ENCODE results near the gene PADI1.

Gene PADI1

DNA sequence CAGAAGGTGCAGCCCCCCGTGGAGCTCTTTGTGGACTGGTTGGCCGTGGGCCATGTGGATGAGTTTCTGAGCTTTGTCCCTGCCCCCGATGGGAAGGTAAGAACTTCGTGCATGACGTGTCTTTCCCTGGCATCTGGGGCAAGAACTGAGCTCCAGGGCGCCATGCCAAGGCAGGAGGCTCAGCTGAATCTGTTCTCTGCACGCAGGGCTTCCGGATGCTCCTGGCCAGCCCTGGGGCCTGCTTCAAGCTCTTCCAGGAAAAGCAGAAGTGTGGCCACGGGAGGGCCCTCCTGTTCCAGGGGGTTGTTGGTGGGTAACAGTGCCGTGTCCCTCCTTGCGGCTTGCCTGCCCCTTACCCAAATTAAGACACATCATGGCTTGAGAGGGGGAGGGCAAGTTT is 71.6 kb downstream of the PADI1 start:
- Histone ChIP-seq H3K27ac (ENCODE audit: low read depth, low read length) (no peak overlapping the region), H3K4me1 (ENCODE audit: control insufficient read depth in 5 of 5, insufficient read depth in 5 of 5, low read length in 5 of 5) (no peaks in the 10 kb centered on the region), H3K9me3 (ENCODE audit: control insufficient read depth in 5 of 5, low read length in 5 of 5) (no peaks in the 10 kb centered on the region), H3K27me3 (ENCODE audit: control insufficient read depth in 5 of 5, insufficient read depth in 4 of 5, low read length in 5 of 5) (peaks cover 9 to 31% (median 21%) of the 10 kb centered on the region in 5 donors), H3K9ac (ENCODE audit: low read length in 5 of 5) (no peak overlapping the region), H3K36me3 (ENCODE audit: control insufficient read depth in 5 of 5, insufficient read depth in 5 of 5, low read length in 5 of 5) (no peaks in the 10 kb centered on the region), H3K4me3 (ENCODE audit: low read depth in 1 of 5, low read length in 5 of 5) (no peak overlapping the region)

- Histone ChIP-seq H3K4me1 (ENCODE audit: control insufficient read depth in 5 of 5, insufficient read depth in 5 of 5, low read length in 5 of 5) (no peaks in the 10 kb centered on the region), H3K9me3 (ENCODE audit: control insufficient read depth in 5 of 5, low read length in 5 of 5) (no peaks in the 10 kb centered on the region), H3K27ac (ENCODE audit: low read depth, low read length) (no peak overlapping the region), H3K36me3 (ENCODE audit: control insufficient read depth in 5 of 5, insufficient read depth in 5 of 5, low read length in 5 of 5) (no peaks in the 10 kb centered on the region), H3K9ac (ENCODE audit: low read length in 5 of 5) (peak overlapping the region in 1 of 5 donors; percentile 22), H3K27me3 (ENCODE audit: control insufficient read depth in 5 of 5, insufficient read depth in 4 of 5, low read length in 5 of 5) (peaks cover 11 to 31% (median 22%) of the 10 kb centered on the region in 5 donors), H3K4me3 (ENCODE audit: low read depth in 1 of 5, low read length in 5 of 5) (no peak overlapping the region)
Measured at GRCh38 chr1:17277511-17278159, 72.7 kb downstream of the PADI1 start.

- Histone ChIP-seq H3K4me3 (ENCODE audit: low read depth in 1 of 5, low read length in 5 of 5) (no peak overlapping the region), H3K4me1 (ENCODE audit: control insufficient read depth in 5 of 5, insufficient read depth in 5 of 5, low read length in 5 of 5) (no peaks in the 10 kb centered on the region), H3K36me3 (ENCODE audit: control insufficient read depth in 5 of 5, insufficient read depth in 5 of 5, low read length in 5 of 5) (no peaks in the 10 kb centered on the region), H3K9ac (ENCODE audit: low read length in 5 of 5) (no peak overlapping the region), H3K27me3 (ENCODE audit: control insufficient read depth in 5 of 5, insufficient read depth in 4 of 5, low read length in 5 of 5) (peaks cover 9 to 39% (median 25%) of the 10 kb centered on the region in 5 donors), H3K9me3 (ENCODE audit: control insufficient read depth in 5 of 5, low read length in 5 of 5) (no peaks in the 10 kb centered on the region), H3K27ac (ENCODE audit: low read depth, low read length) (no peak overlapping the region)
Measured at GRCh38 chr1:17278996-17279830, 74.3 kb downstream of the PADI1 start.

DNA sequence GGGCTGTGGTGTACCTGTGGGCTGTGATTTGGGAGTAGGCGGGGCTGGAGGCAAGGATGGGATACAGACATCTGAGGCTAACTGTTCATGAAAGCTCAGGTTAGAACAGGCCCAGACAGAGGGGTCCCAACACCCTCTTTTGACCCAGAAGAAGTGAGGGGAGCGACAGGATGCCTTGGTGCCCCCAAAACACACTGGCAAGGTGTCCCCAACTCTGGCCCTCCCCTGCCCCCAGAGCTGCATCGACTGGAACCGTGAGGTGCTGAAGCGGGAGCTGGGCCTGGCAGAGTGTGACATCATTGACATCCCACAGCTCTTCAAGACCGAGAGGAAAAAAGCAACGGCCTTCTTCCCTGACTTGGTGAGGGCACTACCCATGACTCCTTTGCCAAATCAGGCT is 75.5 kb downstream of the PADI1 start:
- Histone ChIP-seq H3K27me3 (ENCODE audit: control insufficient read depth in 5 of 5, insufficient read depth in 4 of 5, low read length in 5 of 5) (peaks cover 8 to 37% (median 20%) of the 10 kb centered on the region in 5 donors), H3K36me3 (ENCODE audit: control insufficient read depth in 5 of 5, insufficient read depth in 5 of 5, low read length in 5 of 5) (no peaks in the 10 kb centered on the region), H3K27ac (ENCODE audit: low read depth, low read length) (no peak overlapping the region)

DNA sequence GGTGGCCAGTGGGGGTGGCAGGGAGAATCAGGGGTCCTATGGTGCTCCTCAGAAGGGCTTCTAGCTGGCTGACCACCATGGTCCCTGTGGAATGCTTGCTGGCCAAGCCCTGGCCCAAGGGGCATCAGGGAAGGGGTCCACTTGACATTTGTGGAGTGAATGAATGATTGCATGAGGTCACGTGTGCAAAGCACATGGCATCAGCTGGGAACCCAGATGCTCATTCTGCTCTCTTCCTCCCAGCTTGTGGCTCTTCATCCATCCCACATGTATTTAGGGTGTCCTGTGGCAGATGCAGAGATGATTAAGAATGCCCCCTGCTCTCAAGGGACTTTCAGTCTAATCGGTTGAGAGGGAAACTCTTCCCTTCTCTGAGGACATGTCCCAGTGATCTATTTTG is 76.0 kb downstream of the PADI1 start:
- Histone ChIP-seq H3K9me3 (ENCODE audit: control insufficient read depth in 5 of 5, low read length in 5 of 5) (no peaks in the 10 kb centered on the region), H3K27me3 (ENCODE audit: control insufficient read depth in 5 of 5, insufficient read depth in 4 of 5, low read length in 5 of 5) (peaks cover 8 to 33% (median 20%) of the 10 kb centered on the region in 5 donors), H3K4me3 (ENCODE audit: low read depth in 1 of 5, low read length in 5 of 5) (no peak overlapping the region), H3K4me1 (ENCODE audit: control insufficient read depth in 5 of 5, insufficient read depth in 5 of 5, low read length in 5 of 5) (no peaks in the 10 kb centered on the region), H3K27ac (ENCODE audit: low read depth, low read length) (no peak overlapping the region), H3K9ac (ENCODE audit: low read length in 5 of 5) (no peak overlapping the region), H3K36me3 (ENCODE audit: control insufficient read depth in 5 of 5, insufficient read depth in 5 of 5, low read length in 5 of 5) (no peaks in the 10 kb centered on the region)

More for the DNA sequence above, 75.5 kb downstream of the PADI1 start:
- no peak overlapping the region for H3K9ac ChIP-seq (ENCODE audit: low read length in 5 of 5)
- H3K4me1 ChIP-seq (ENCODE audit: control insufficient read depth in 5 of 5, insufficient read depth in 5 of 5, low read length in 5 of 5): no peaks in the 10 kb centered on the region
- H3K4me3 ChIP-seq (ENCODE audit: low read depth in 1 of 5, low read length in 5 of 5): no peak overlapping the region
- H3K9me3 ChIP-seq (ENCODE audit: control insufficient read depth in 5 of 5, low read length in 5 of 5): no peaks in the 10 kb centered on the region

DNA sequence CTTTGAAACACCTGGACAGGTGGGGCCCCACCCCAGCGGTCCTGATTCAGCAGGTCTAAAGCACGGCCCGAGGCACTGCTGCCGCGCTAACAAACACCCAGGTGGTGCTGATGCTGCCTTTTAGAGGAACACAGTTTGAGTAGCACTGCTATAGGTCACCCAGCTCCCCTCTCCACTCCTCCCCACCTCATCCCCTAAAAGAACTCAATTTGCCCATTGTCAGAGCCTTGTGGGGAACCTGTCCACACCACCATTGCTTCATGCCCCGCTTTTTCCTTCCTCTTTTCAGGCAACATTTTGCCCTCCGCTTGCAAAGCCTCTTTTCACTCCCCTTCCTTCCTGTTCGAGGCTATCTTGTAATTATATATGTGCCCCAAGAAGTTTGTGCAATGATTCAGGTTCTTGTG is 76.8 kb downstream of the PADI1 start:
- H3K27ac ChIP-seq (ENCODE audit: low read depth, low read length): no peak overlapping the region
- H3K9me3 ChIP-seq (ENCODE audit: control insufficient read depth in 5 of 5, low read length in 5 of 5): no peaks in the 10 kb centered on the region
- no peak overlapping the region for H3K9ac ChIP-seq (ENCODE audit: low read length in 5 of 5)
- peaks cover 8 to 33% (median 16%) of the 10 kb centered on the region in 5 donors for H3K27me3 ChIP-seq (ENCODE audit: control insufficient read depth in 5 of 5, insufficient read depth in 4 of 5, low read length in 5 of 5)
- no peaks in the 10 kb centered on the region for H3K36me3 ChIP-seq (ENCODE audit: control insufficient read depth in 5 of 5, insufficient read depth in 5 of 5, low read length in 5 of 5)
- no peaks in the 10 kb centered on the region for H3K4me1 ChIP-seq (ENCODE audit: control insufficient read depth in 5 of 5, insufficient read depth in 5 of 5, low read length in 5 of 5)
- no peak overlapping the region for H3K4me3 ChIP-seq (ENCODE audit: low read depth in 1 of 5, low read length in 5 of 5)

DNA sequence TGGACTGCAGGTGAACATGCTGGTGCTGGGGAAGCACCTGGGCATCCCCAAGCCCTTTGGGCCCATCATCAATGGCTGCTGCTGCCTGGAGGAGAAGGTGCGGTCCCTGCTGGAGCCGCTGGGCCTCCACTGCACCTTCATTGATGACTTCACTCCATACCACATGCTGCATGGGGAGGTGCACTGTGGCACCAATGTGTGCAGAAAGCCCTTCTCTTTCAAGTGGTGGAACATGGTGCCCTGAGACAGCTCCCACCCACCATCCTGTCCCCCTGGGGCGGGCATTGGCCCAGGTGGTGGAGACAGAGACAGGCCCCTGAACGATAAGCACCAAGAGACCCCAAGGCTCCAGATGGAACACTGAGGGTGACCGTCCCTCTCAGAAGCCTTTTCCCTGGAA is 77.9 kb downstream of the PADI1 start:
- Histone ChIP-seq H3K27ac (ENCODE audit: low read depth, low read length) (no peak overlapping the region), H3K27me3 (ENCODE audit: control insufficient read depth in 5 of 5, insufficient read depth in 4 of 5, low read length in 5 of 5) (peaks cover 8 to 31% (median 19%) of the 10 kb centered on the region in 5 donors)

GRCh38 chr1:17286646-17287045 is 81.7 kb downstream of the PADI1 start:
- H3K9me3 ChIP-seq (ENCODE audit: control insufficient read depth in 5 of 5, low read length in 5 of 5): no peaks in the 10 kb centered on the region
- H3K4me3 ChIP-seq (ENCODE audit: low read depth in 1 of 5, low read length in 5 of 5): no peak overlapping the region
- H3K4me1 ChIP-seq (ENCODE audit: control insufficient read depth in 5 of 5, insufficient read depth in 5 of 5, low read length in 5 of 5): no peaks in the 10 kb centered on the region
- H3K27me3 ChIP-seq (ENCODE audit: control insufficient read depth in 5 of 5, insufficient read depth in 4 of 5, low read length in 5 of 5): peaks cover 8 to 20% (median 14%) of the 10 kb centered on the region in 5 donors
- no peak overlapping the region for H3K27ac ChIP-seq (ENCODE audit: low read depth, low read length)
- H3K9ac ChIP-seq (ENCODE audit: low read length in 5 of 5): no peak overlapping the region
- no peaks in the 10 kb centered on the region for H3K36me3 ChIP-seq (ENCODE audit: control insufficient read depth in 5 of 5, insufficient read depth in 5 of 5, low read length in 5 of 5)

More for the DNA sequence above, 77.9 kb downstream of the PADI1 start:
- H3K9me3 ChIP-seq (ENCODE audit: control insufficient read depth in 5 of 5, low read length in 5 of 5): no peaks in the 10 kb centered on the region
- H3K4me1 ChIP-seq (ENCODE audit: control insufficient read depth in 5 of 5, insufficient read depth in 5 of 5, low read length in 5 of 5): no peaks in the 10 kb centered on the region
- no peak overlapping the region for H3K4me3 ChIP-seq (ENCODE audit: low read depth in 1 of 5, low read length in 5 of 5)
- H3K9ac ChIP-seq (ENCODE audit: low read length in 5 of 5): no peak overlapping the region
- no peaks in the 10 kb centered on the region for H3K36me3 ChIP-seq (ENCODE audit: control insufficient read depth in 5 of 5, insufficient read depth in 5 of 5, low read length in 5 of 5)

DNA sequence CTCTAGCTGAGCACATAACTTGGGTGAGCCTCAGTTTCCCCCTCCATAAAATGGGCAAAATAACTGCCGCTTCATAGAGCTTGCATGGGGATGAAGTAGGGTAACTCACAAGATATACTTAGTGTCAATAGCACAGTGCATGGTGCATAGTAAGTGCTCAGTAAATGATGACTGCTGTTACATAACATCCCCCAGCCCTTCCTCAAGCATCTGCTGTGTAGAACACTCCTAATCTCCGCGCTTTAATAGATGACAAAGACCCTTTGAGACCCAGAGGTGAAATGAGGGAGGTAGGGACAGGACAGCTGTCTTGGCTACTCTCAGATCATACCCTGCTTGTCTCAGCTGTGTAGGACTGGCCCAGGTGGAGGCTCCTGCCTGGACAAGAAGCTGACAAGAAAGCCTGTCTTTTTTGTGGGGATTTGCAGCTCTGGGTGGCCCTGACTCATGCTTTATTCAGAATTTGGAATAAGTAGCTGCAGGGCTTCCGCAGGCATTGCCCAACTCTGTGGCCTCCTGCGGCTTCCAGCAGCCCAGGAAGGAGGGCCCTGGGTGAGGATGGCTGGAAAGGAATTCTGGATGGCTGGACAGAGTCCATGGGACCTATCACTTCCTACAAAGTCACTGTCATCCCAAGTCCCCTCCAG is 82.3 kb downstream of the PADI1 start:
- H3K27ac ChIP-seq (ENCODE audit: low read depth, low read length): no peak overlapping the region
- no peaks in the 10 kb centered on the region for H3K36me3 ChIP-seq (ENCODE audit: control insufficient read depth in 5 of 5, insufficient read depth in 5 of 5, low read length in 5 of 5)
- H3K27me3 ChIP-seq (ENCODE audit: control insufficient read depth in 5 of 5, insufficient read depth in 4 of 5, low read length in 5 of 5): peaks cover 8 to 20% (median 12%) of the 10 kb centered on the region in 5 donors
- H3K4me1 ChIP-seq (ENCODE audit: control insufficient read depth in 5 of 5, insufficient read depth in 5 of 5, low read length in 5 of 5): no peaks in the 10 kb centered on the region
- no peak overlapping the region for H3K4me3 ChIP-seq (ENCODE audit: low read depth in 1 of 5, low read length in 5 of 5)
- H3K9ac ChIP-seq (ENCODE audit: low read length in 5 of 5): no peak overlapping the region
- H3K9me3 ChIP-seq (ENCODE audit: control insufficient read depth in 5 of 5, low read length in 5 of 5): no peaks in the 10 kb centered on the region

DNA sequence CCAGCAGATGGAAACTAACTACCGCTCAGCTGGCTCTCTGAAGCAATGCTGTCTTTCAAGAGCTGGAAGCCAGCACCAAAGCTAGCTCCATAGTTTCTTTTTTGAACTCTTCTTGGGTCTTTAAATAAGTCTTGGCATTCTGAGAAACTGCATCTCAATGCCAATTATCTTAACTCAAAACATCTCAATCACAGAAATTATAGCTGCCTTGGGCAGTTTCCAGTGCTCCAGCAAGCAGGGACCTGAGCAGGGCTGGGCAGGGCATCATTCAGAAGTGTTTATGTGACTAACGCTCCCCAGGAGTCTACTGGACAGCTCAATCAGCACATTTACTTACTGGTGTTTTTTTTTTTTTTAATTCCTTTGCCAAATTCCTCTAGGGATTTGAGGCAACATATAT is 84.8 kb downstream of the PADI1 start:
- Histone ChIP-seq H3K27ac (ENCODE audit: low read depth, low read length) (no peak overlapping the region), H3K4me3 (ENCODE audit: low read depth in 1 of 5, low read length in 5 of 5) (no peak overlapping the region), H3K4me1 (ENCODE audit: control insufficient read depth in 5 of 5, insufficient read depth in 5 of 5, low read length in 5 of 5) (peaks cover 0 to 4% (median 0%) of the 10 kb centered on the region in 5 donors), H3K9me3 (ENCODE audit: control insufficient read depth in 5 of 5, low read length in 5 of 5) (no peaks in the 10 kb centered on the region), H3K36me3 (ENCODE audit: control insufficient read depth in 5 of 5, insufficient read depth in 5 of 5, low read length in 5 of 5) (no peaks in the 10 kb centered on the region), H3K9ac (ENCODE audit: low read length in 5 of 5) (no peak overlapping the region), H3K27me3 (ENCODE audit: control insufficient read depth in 5 of 5, insufficient read depth in 4 of 5, low read length in 5 of 5) (peaks cover 0 to 19% (median 9%) of the 10 kb centered on the region in 5 donors)
